Endothelial cell of umbilical vein (primary cell): ENCODE measurements around the gene ORC1. TPM values are rescaled to one million over a fixed set of nuclear protein-coding genes. Genes with fewer than 3 reads are reported as not detected.

Source experiments
- BruUV-seq: library from RNA; stranded (reverse); fragments of 400-500 nt; replicated peaks from 2 replicates; lab custom pipeline; 2021; lab: Mats Ljungman, UMichigan
- CTCF ChIA-PET: fragments of 300-600, 350-600 bp; sonication (Branson Sonifier 250); formaldehyde crosslinking; loops from one replicate; lab custom pipeline; 2021; ENCODE audit warnings: antibody characterized with exemption, inconsistent platforms; lab: Charles Lee
- POLR2A ChIA-PET: fragments of 300-600, 350-600 bp; sonication (Branson Sonifier 250); formaldehyde crosslinking; loops from one replicate; lab custom pipeline; 2021; ENCODE audit warnings: antibody characterized with exemption, inconsistent platforms; lab: Charles Lee
- DNase-seq: peaks from one replicate; pipeline ENCODE4 v3.0.0-alpha.2; 2011; ENCODE audit warnings: low read depth, low spot score
- FAIRE-seq: peaks from 2 replicates; lab custom pipeline; 2011; peaks lifted over from hg19 to GRCh38; lab: Jason Lieb, UNC
- H2AFZ ChIP-seq: 2 replicates; pipeline ENCODE4 v1.6.0; 2012; ENCODE audit warnings: low read depth, low read length, control low read depth, inconsistent platforms
- H3K27ac ChIP-seq: 2 replicates; pipeline ENCODE4 v1.5.1; 2011; ENCODE audit warnings: low read depth, mild to moderate bottlenecking, control low read depth, low read length, moderate library complexity; ENCODE audit not compliant: insufficient read depth
- H3K27me3 ChIP-seq, 2 experiments: 2 replicates each; pipeline versions ENCODE4 v1.6.0 to v1.6.1; 2011; ENCODE audit warnings: low read length in 2 of 2, mixed read lengths in 1 of 2; ENCODE audit not compliant: control insufficient read depth in 2 of 2, insufficient read depth in 2 of 2
- H3K36me3 ChIP-seq, 2 experiments: 2 replicates in 1 of 2; 3 replicates in 1 of 2; pipeline ENCODE4 v1.5.1; 2011; ENCODE audit warnings: low read length in 2 of 2, mild to moderate bottlenecking in 1 of 2, moderate library complexity in 1 of 2; ENCODE audit not compliant: control insufficient read depth in 2 of 2, insufficient read depth in 2 of 2; ENCODE audit errors: extremely low read depth in 1 of 2
- H3K4me1 ChIP-seq: 3 replicates; pipeline ENCODE4 v1.5.1; 2011; ENCODE audit warnings: mild to moderate bottlenecking, low read length; ENCODE audit not compliant: control insufficient read depth, insufficient read depth; ENCODE audit errors: extremely low read depth
- H3K4me2 ChIP-seq: 2 replicates; pipeline ENCODE4 v1.6.1; 2011; ENCODE audit warnings: low read length, control low read depth, mixed read lengths; ENCODE audit not compliant: insufficient read depth
- H3K4me3 ChIP-seq, 3 experiments: fragments of 200-600 bp in 1 of 3; sonication (generic), shearing (Covaris generic) in 1 of 3; replicated peaks in 1 of 3; 2 replicates each; pipeline ENCODE4 v1.5.1; 2011 to 2016; ENCODE audit warnings: control low read depth in 3 of 3, low read length in 3 of 3, mild to moderate bottlenecking in 2 of 3, inconsistent platforms in 1 of 3, low read depth in 1 of 3, moderate library complexity in 1 of 3; ENCODE audit not compliant: insufficient read depth in 1 of 3
- H3K79me2 ChIP-seq: 2 replicates; pipeline ENCODE4 v1.6.0; 2012; ENCODE audit warnings: low read length, inconsistent platforms; ENCODE audit not compliant: control insufficient read depth, insufficient read depth
- H3K9ac ChIP-seq: replicated peaks from 2 replicates; pipeline ENCODE3; 2011; ENCODE audit warnings: low read length, control low read depth; ENCODE audit not compliant: insufficient read depth; ENCODE audit errors: extremely low read depth
- H3K9me1 ChIP-seq: replicated peaks from 3 replicates; pipeline ENCODE4 v1.6.0; 2011; ENCODE audit warnings: mild to moderate bottlenecking, low read length; ENCODE audit not compliant: control insufficient read depth, insufficient read depth; ENCODE audit errors: extremely low read depth
- H3K9me3 ChIP-seq: replicated peaks from 2 replicates; pipeline ENCODE4 v1.5.1; 2012; ENCODE audit warnings: low read length, inconsistent platforms; ENCODE audit not compliant: control insufficient read depth, insufficient read depth
- H4K20me1 ChIP-seq: replicated peaks from 2 replicates; pipeline ENCODE3; 2011; ENCODE audit warnings: mild to moderate bottlenecking, low read length; ENCODE audit not compliant: control insufficient read depth, insufficient read depth; ENCODE audit errors: extremely low read depth
- CTCF ChIP-seq, 2 donors: IDR thresholded peaks; 1 replicate in 1 of 2; 2 replicates in 1 of 2; pipeline ENCODE4 v1.5.1; 2011; ENCODE audit warnings: low read length in 2 of 2, mild to moderate bottlenecking in 2 of 2, moderate library complexity in 2 of 2, control low read depth in 1 of 2, inconsistent platforms in 1 of 2, low read depth in 1 of 2; ENCODE audit not compliant: insufficient read depth in 1 of 2; ENCODE audit errors: extremely low read depth in 1 of 2
- EZH2 ChIP-seq: IDR thresholded peaks from 2 replicates; pipeline ENCODE4 v1.6.1; 2012; ENCODE audit warnings: borderline replicate concordance, low read depth, mild to moderate bottlenecking, moderate library complexity, low read length, inconsistent platforms; ENCODE audit not compliant: severe bottlenecking
- FOS ChIP-seq: IDR thresholded peaks from 2 replicates; pipeline ENCODE4 v1.6.1; 2011; ENCODE audit warnings: mild to moderate bottlenecking, low read length, moderate library complexity, borderline replicate concordance; ENCODE audit not compliant: insufficient read depth
- GATA2 ChIP-seq: IDR thresholded peaks from 2 replicates; pipeline ENCODE4 v1.7.0; 2011; ENCODE audit warnings: low read depth, mild to moderate bottlenecking, moderate library complexity, mixed read lengths, low read length; ENCODE audit not compliant: insufficient read length, insufficient read depth
- JUN ChIP-seq: IDR thresholded peaks from 2 replicates; pipeline ENCODE4 v1.6.1; 2011; ENCODE audit warnings: borderline replicate concordance, low read depth; ENCODE audit not compliant: insufficient read length, insufficient read depth
- MAX ChIP-seq: IDR thresholded peaks from 2 replicates; pipeline ENCODE4 v1.6.1; 2011; ENCODE audit not compliant: insufficient read depth, insufficient read length
- MYC ChIP-seq: IDR thresholded peaks from one replicate; pipeline ENCODE4 v1.6.1; 2011; ENCODE audit warnings: mild to moderate bottlenecking, low read depth, low read length
- POLR2A ChIP-seq: IDR thresholded peaks from 2 replicates; pipeline ENCODE4 v1.6.1; 2012; ENCODE audit warnings: low read depth, mild to moderate bottlenecking, control low read depth, low read length
- POLR2AphosphoS5 ChIP-seq: IDR thresholded peaks from 2 replicates; pipeline ENCODE4 v1.6.1; 2012; ENCODE audit warnings: low read depth, mild to moderate bottlenecking, control low read depth, low read length, moderate library complexity; ENCODE audit not compliant: insufficient read depth
- dilution Hi-C: fragments of 300-500 bp; cut with MboI; formaldehyde crosslinking; loops from one replicate; pipeline ENCODE4 v1.15.0; 2019; ENCODE audit warnings: low sequenced_read_pairs; ENCODE audit not compliant: extremely low pct_ligation_motif_present
- intact Hi-C: fragments of 100-400 bp; cut with micrococcal nuclease; formaldehyde crosslinking; loops from one replicate; pipeline ENCODE4 v1.10.0; 2022
- polyA plus RNA-seq, 4 experiments: library from polyadenylated mRNA; depleted of rRNA in 3 of 4; stranded (reverse) in 3 of 4; unstranded in 1 of 4; fragments of >200 nt; gene quantifications; 2 replicates each; pipeline versions ENCODE4 v1.2.1 to v1.2.3, GENCODE V29; 2011 to 2012; ENCODE audit warnings: missing spikeins in 1 of 4
- total RNA-seq: library from RNA; stranded (reverse); gene quantifications from 2 replicates; pipeline ENCODE4 v1.2.3, GENCODE V29; 2021

Gene ORC1
- total and polyA plus RNA-seq, 2 donors (not counting 3 experiments of a cell fraction or from before 2014, with no cell fraction given), result 6.5 to 12.0 TPM

- peak overlapping the region; percentile 99 for H3K4me2 ChIP-seq
- peak overlapping the region; percentile 98 for H3K27ac ChIP-seq
- ChIA-PET CTCF (interaction anchor here (1.0 to 4.0 kb wide), 8 partner anchors 27 to 508 kb away, joined by 3 to 27 read pairs (median 5); partner anchors contain the start of gene CC2D1B), POLR2A (no interaction called here)
- TF ChIP-seq FOS, result no peak
- TF ChIP-seq POLR2A, result no peak
- TF ChIP-seq JUN, result no peak
- TF ChIP-seq GATA2, result no peak
- no peak for TF ChIP-seq POLR2AphosphoS5
- TF ChIP-seq MYC, result no peak
- TF ChIP-seq CTCF (IDR thresholded peaks at IDR 0.05; ENCODE audit: extremely low read depth in 1 of 2, insufficient read depth in 1 of 2, low read depth in 1 of 2, low read length in 2 of 2), result no peak
- no peak for TF ChIP-seq MAX
- TF ChIP-seq EZH2, result no peak
- H3K4me3 ChIP-seq, result peak overlapping the region; percentile 57 to 98 (median 83)
- H2AFZ ChIP-seq, result peak overlapping the region; percentile 99
- peak overlapping the region; percentile 98 for H3K9ac ChIP-seq
- H3K27me3 ChIP-seq, result no peaks in the 10 kb centered on the region
- H3K36me3 ChIP-seq, result peaks cover 5 to 11% of the 10 kb centered on the region in 2 experiments
- DNase-seq (no peak), FAIRE-seq (no peak)
- no TSS peak for BruUV-seq
- H3K9me3 ChIP-seq, result no peaks in the 10 kb centered on the region
- intact Hi-C loops (loop anchor here (1.0 to 10.0 kb wide), 5 partner anchors 39 to 790 kb away; partner anchors contain the start of genes CC2D1B and CPT2), dilution Hi-C loops (no loop called here)
- H4K20me1 ChIP-seq, result no peaks in the 10 kb centered on the region
- H3K9me1 ChIP-seq, result no peaks in the 10 kb centered on the region
- peaks cover 14% of the 10 kb centered on the region for H3K4me1 ChIP-seq
- peaks cover 39% of the 10 kb centered on the region for H3K79me2 ChIP-seq
Measured at GRCh38 chr1:52404975-52405338, 734 bp upstream of the ORC1 start.
